NCI-H2029 (cell line): ENCODE results near the gene MARCHF10.
A peak's percentile ranks its signal among the peaks of the same experiment; 100 is the strongest.
"Not testable (repeated sequence)": the region's sequence is repeated elsewhere in the genome, so short reads cannot be mapped to it uniquely, and the experiment has no call there.

Source experiments
- DNase-seq: peaks from one replicate; lab custom pipeline; 2025; lab: John Stamatoyannopoulos, UW

The MARCHF10 gene

GRCh38 chr17:62786646-62787045, 21.5 kb downstream of the MARCHF10 start:
- DNase-seq: no peak

- not testable (repeated sequence) for DNase-seq
Measured at GRCh38 chr17:62785983-62786382, 22.1 kb downstream of the MARCHF10 start.

- no peak for DNase-seq
Measured at GRCh38 chr17:62782730-62783270, 25.3 kb downstream of the MARCHF10 start.

GRCh38 chr17:62781831-62782251, 26.3 kb downstream of the MARCHF10 start:
- no peak for DNase-seq

GRCh38 chr17:62781356-62781755, 26.8 kb downstream of the MARCHF10 start:
- peak; percentile 56 for DNase-seq

GRCh38 chr17:62780951-62781350, 27.2 kb downstream of the MARCHF10 start:
- DNase-seq: no peak

GRCh38 chr17:62780269-62780668, 27.8 kb downstream of the MARCHF10 start:
- DNase-seq: peak; percentile 86

- peak; percentile 93 for DNase-seq
Measured at GRCh38 chr17:62778990-62779681, 29.0 kb downstream of the MARCHF10 start.

GRCh38 chr17:62775876-62776275, 32.2 kb downstream of the MARCHF10 start:
- no peak for DNase-seq

- no peak for DNase-seq
Measured at GRCh38 chr17:62774338-62774737, 33.8 kb downstream of the MARCHF10 start.

- DNase-seq: no peak
Measured at GRCh38 chr17:62767997-62768396, 40.1 kb downstream of the MARCHF10 start.

GRCh38 chr17:62765351-62765750, 42.8 kb downstream of the MARCHF10 start:
- DNase-seq: no peak

- no peak for DNase-seq
Measured at GRCh38 chr17:62763891-62764600, 44.1 kb downstream of the MARCHF10 start.

GRCh38 chr17:62761884-62762283, 46.2 kb downstream of the MARCHF10 start:
- no peak for DNase-seq

- DNase-seq: no peak
Measured at GRCh38 chr17:62760945-62761267, 47.2 kb downstream of the MARCHF10 start.

GRCh38 chr17:62760059-62760944, 47.8 kb downstream of the MARCHF10 start:
- no peak for DNase-seq

- DNase-seq: no peak
Measured at GRCh38 chr17:62757500-62757951, 50.6 kb downstream of the MARCHF10 start.

- DNase-seq: no peak
Measured at GRCh38 chr17:62756198-62756597, 51.9 kb downstream of the MARCHF10 start.

- DNase-seq: no peak
Measured at GRCh38 chr17:62755141-62755851, 52.8 kb downstream of the MARCHF10 start.

- DNase-seq: no peak
Measured at GRCh38 chr17:62754631-62755030, 53.5 kb downstream of the MARCHF10 start.

GRCh38 chr17:62753562-62753961, 54.6 kb downstream of the MARCHF10 start:
- no peak for DNase-seq
